Gastrocnemius medialis (tissue), 4 donors: ENCODE results near the gene RNASE13. TPM values are rescaled to one million over a fixed set of nuclear protein-coding genes. Genes with fewer than 3 reads are reported as not detected.

Experiments used
- ATAC-seq, 2 donors: fragments of 150-250 bp; one replicate each; pipeline ENCODE4 v1.9.1; 2016
- DNase-seq, 2 donors: peaks; one replicate each; pipeline ENCODE4 v3.0.0-alpha.2; 2019
- H3K27ac ChIP-seq, 4 donors: fragments of 200-600 bp; sonication (generic); 1 replicate in 1 of 4; 2 replicates in 3 of 4; pipeline ENCODE4 v1.5.1; 2016 to 2018; ENCODE audit warnings: mild to moderate bottlenecking in 2 of 4, moderate library complexity in 1 of 4
- H3K27me3 ChIP-seq, 3 donors: fragments of 200-600 bp; sonication (generic) in 2 of 3; 1 replicate in 1 of 3; 2 replicates in 2 of 3; pipeline versions ENCODE4 v1.5.1 to v1.6.0; 2016 to 2019; ENCODE audit warnings: mild to moderate bottlenecking in 1 of 3, moderate library complexity in 1 of 3
- H3K36me3 ChIP-seq, 2 donors: fragments of 200-600 bp; sonication (generic) in 1 of 2; one replicate each; pipeline ENCODE4 v1.5.1; 2017 to 2018
- H3K4me1 ChIP-seq, 2 donors: fragments of 200-600 bp; sonication (generic) in 1 of 2; one replicate each; pipeline ENCODE4 v1.5.1; 2016 to 2017; ENCODE audit warnings: mild to moderate bottlenecking in 2 of 2
- H3K4me3 ChIP-seq, 4 donors: fragments of 200-600 bp; sonication (generic) in 3 of 4; 1 replicate in 1 of 4; 2 replicates in 3 of 4; pipeline ENCODE4 v1.5.1; 2016 to 2019; ENCODE audit warnings: mild to moderate bottlenecking in 2 of 4
- H3K9me3 ChIP-seq, 3 donors: fragments of 200-600 bp; sonication (generic) in 2 of 3; 1 replicate in 1 of 3; 2 replicates in 2 of 3; pipeline ENCODE4 v1.5.1; 2016 to 2019
- CTCF ChIP-seq, 5 experiments: fragments of 450-650 bp in 3 of 5; fragments of 200-600 bp in 2 of 5; sonication (generic) in 2 of 5; IDR thresholded peaks in 4 of 5; conservative IDR thresholded peaks in 1 of 5; 1 replicate in 4 of 5; 2 replicates in 1 of 5; pipeline ENCODE4 v1.5.1; 2016 to 2019; ENCODE audit warnings: antibody characterized with exemption in 5 of 5, mild to moderate bottlenecking in 3 of 5, moderate library complexity in 3 of 5
- POLR2A ChIP-seq, 2 donors: fragments of 450-650 bp; IDR thresholded peaks; one replicate each; pipeline ENCODE4 v1.6.1; 2017; ENCODE audit warnings: antibody characterized with exemption in 2 of 2, mild to moderate bottlenecking in 2 of 2, moderate library complexity in 2 of 2
- in situ Hi-C, 4 donors: fragments of 200-750 bp; cut with MboI; loops; one replicate each; pipeline versions ENCODE4 v1.15.0 to v1.8.0; 2017; ENCODE audit warnings: low sequenced_read_pairs in 4 of 4
- intact Hi-C: fragments of 100-400 bp; cut with DNase I; formaldehyde crosslinking; loops from one replicate; pipeline ENCODE4 v1.15.1; 2023; ENCODE audit warnings: low total_unique reads
- total RNA-seq, 4 donors: library from RNA; depleted of rRNA; stranded (reverse); fragments of >200 nt; gene quantifications; one replicate each; pipeline versions ENCODE4 v1.1.0 to v1.2.3, GENCODE V29; 2016

Gene RNASE13
- total RNA-seq, 4 donors from 2014 or later = not detected

- intact Hi-C loops (loop anchor here (1.0 kb wide), 1 partner anchor 24 kb away; no protein-coding TSS in a partner anchor), in situ Hi-C loops (loop anchor here in 2 of 4 donors (5.0 to 25.0 kb wide), 3 partner anchors 34 to 381 kb away; partner anchors contain the start of genes ANG (in 1 of the 2), RNASE4 (in 1 of the 2) and TMEM253 (in 1 of the 2))
- Histone ChIP-seq H3K4me3 (peak overlapping the region; percentile 68 to 83 (median 74)), H3K4me1 (peaks cover 17 to 30% of the 10 kb centered on the region in 2 donors), H3K27me3 (no peaks in the 10 kb centered on the region), H3K9me3 (no peaks in the 10 kb centered on the region), H3K27ac (peak overlapping the region; percentile 84 to 91 (median 88)), H3K36me3 (peaks cover 0 to 3% of the 10 kb centered on the region in 2 donors)
- ATAC-seq = peak; percentile 49 to 51
- peak in 1 of 2 donors; percentile 56 for DNase-seq
- TF ChIP-seq CTCF (IDR thresholded peaks at IDR 0.05 in 4 of 5, conservative IDR thresholded peaks at IDR 0.05 in 1 of 5) (peak; percentile 41 to 74 (median 69)), POLR2A (IDR thresholded peaks at IDR 0.05) (no peak)
Observed at GRCh38 chr14:21068521-21069387, 34.1 kb upstream of the RNASE13 start.

- in situ Hi-C loops (loop anchor here in 2 of 4 donors (5.0 to 25.0 kb wide), 3 partner anchors 35 to 380 kb away; partner anchors contain the start of genes ANG (in 1 of the 2), RNASE4 (in 1 of the 2) and TMEM253 (in 1 of the 2)), intact Hi-C loops (no loop called here)
Observed at GRCh38 chr14:21066882-21067502, 32.4 kb upstream of the RNASE13 start.

GRCh38 chr14:21063479-21063878 lies 28.9 kb upstream of the RNASE13 start:
- H3K4me1 ChIP-seq = peaks cover under 1 to 1% of the 10 kb centered on the region in 2 donors
- H3K27me3 ChIP-seq = no peaks in the 10 kb centered on the region
- no peak overlapping the region for H3K4me3 ChIP-seq
- H3K36me3 ChIP-seq = no peaks in the 10 kb centered on the region
- H3K9me3 ChIP-seq = no peaks in the 10 kb centered on the region
- TF ChIP-seq POLR2A (IDR thresholded peaks at IDR 0.05) (no peak), CTCF (IDR thresholded peaks at IDR 0.05 in 4 of 5, conservative IDR thresholded peaks at IDR 0.05 in 1 of 5) (no peak)
- DNase-seq (peak in 1 of 2 donors; percentile 42), ATAC-seq (peak; percentile 73 to 81)
- no peak overlapping the region for H3K27ac ChIP-seq
- intact Hi-C loops = no loop called here
- in situ Hi-C loops = loop anchor here in 1 of 4 donors (25.0 kb wide), 1 partner anchor 376 kb away; the partner anchor contains the start of genes ANG and RNASE4

More at GRCh38 chr14:21066882-21067502, 32.4 kb upstream of the RNASE13 start:
- H3K4me3 ChIP-seq = no peak overlapping the region
- H3K36me3 ChIP-seq = no peaks in the 10 kb centered on the region
- H3K27ac ChIP-seq = no peak overlapping the region
- no peaks in the 10 kb centered on the region for H3K9me3 ChIP-seq
- ATAC-seq (no peak), DNase-seq (no peak)
- TF ChIP-seq CTCF (IDR thresholded peaks at IDR 0.05 in 4 of 5, conservative IDR thresholded peaks at IDR 0.05 in 1 of 5) = no peak
- TF ChIP-seq POLR2A (IDR thresholded peaks at IDR 0.05) = no peak
- no peaks in the 10 kb centered on the region for H3K27me3 ChIP-seq
- peaks cover 13 to 28% of the 10 kb centered on the region in 2 donors for H3K4me1 ChIP-seq

GRCh38 chr14:21061347-21061668 lies 26.7 kb upstream of the RNASE13 start:
- Histone ChIP-seq H3K4me3 (no peak overlapping the region), H3K36me3 (no peaks in the 10 kb centered on the region), H3K27ac (no peak overlapping the region), H3K9me3 (no peaks in the 10 kb centered on the region), H3K4me1 (no peaks in the 10 kb centered on the region), H3K27me3 (no peaks in the 10 kb centered on the region)
- intact Hi-C loops (no loop called here), in situ Hi-C loops (loop anchor here in 1 of 4 donors (25.0 kb wide), 1 partner anchor 374 kb away; the partner anchor contains the start of genes ANG and RNASE4)
- DNase-seq = no peak
- TF ChIP-seq POLR2A (IDR thresholded peaks at IDR 0.05) = no peak
- TF ChIP-seq CTCF (IDR thresholded peaks at IDR 0.05 in 4 of 5, conservative IDR thresholded peaks at IDR 0.05 in 1 of 5) = no peak
- ATAC-seq = no peak
